NT2/D1 (cell line): ENCODE measurements around the gene ZNF140.

ENCODE experiments used
- YY1 ChIP-seq: IDR thresholded peaks from 2 replicates; pipeline ENCODE4 v1.6.1; 2011; ENCODE audit not compliant: insufficient read length, insufficient read depth
- ZNF274 ChIP-seq: IDR thresholded peaks from 2 replicates; pipeline ENCODE4 v1.6.1; 2011; ENCODE audit warnings: mild to moderate bottlenecking, low read depth, low read length

- no peak for TF ChIP-seq ZNF274
- no peak for TF ChIP-seq YY1
Measured at GRCh38 chr12:133124674-133125073, 44.0 kb downstream of the ZNF140 start.
